ENCODE measurements around the gene NFE2L1.

DNA sequence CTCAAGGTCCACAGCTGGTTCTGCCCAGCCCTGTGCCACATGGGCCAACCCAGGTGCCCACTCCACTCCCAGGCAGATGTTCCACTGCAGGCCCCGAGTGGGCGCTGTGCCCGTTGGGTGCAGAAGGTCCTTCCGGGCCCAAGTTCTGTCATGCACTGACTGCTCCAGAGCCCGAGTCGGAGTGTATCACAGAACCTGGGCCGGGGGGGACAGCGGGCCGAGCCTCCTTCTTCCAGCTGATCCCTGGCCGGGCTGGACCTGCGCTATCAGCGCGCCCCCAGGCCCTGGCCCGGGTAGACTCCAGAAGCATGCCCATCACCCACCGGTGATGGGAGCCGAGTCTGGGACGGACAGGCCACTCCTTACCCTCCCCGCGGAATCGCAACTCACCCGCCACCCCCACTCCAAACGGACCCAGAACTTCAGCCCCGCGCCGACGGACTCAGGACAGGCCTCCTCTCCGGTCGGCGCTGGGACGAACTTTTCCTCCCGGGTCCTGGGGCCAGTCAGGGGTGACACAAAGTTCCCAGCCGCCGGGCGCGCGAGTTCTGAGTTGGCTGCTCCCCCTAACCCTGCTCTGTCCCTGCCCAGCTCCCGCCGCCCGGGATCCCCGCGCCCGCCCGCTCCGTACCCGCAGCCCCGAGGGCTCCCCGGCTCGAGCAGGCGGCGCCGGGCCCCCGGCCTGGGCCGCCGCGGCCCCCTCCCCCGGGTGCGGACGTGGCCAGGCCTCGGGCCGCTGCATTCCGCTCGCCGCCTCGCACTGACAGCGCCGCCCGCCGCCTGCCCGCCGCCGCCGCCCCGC lies 10.9 kb upstream of the NFE2L1 start, which contains the start of gene COPZ2:
- TF ChIP-seq, protein P1, sequence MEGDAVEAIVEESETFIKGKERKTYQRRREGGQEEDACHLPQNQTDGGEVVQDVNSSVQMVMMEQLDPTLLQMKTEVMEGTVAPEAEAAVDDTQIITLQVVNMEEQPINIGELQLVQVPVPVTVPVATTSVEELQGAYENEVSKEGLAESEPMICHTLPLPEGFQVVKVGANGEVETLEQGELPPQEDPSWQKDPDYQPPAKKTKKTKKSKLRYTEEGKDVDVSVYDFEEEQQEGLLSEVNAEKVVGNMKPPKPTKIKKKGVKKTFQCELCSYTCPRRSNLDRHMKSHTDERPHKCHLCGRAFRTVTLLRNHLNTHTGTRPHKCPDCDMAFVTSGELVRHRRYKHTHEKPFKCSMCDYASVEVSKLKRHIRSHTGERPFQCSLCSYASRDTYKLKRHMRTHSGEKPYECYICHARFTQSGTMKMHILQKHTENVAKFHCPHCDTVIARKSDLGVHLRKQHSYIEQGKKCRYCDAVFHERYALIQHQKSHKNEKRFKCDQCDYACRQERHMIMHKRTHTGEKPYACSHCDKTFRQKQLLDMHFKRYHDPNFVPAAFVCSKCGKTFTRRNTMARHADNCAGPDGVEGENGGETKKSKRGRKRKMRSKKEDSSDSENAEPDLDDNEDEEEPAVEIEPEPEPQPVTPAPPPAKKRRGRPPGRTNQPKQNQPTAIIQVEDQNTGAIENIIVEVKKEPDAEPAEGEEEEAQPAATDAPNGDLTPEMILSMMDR (IDR thresholded peaks at IDR 0.05): peak; percentile 48
- TF ChIP-seq ZFX (IDR thresholded peaks at IDR 0.05; ENCODE audit: borderline replicate concordance): no peak

All from 22Rv1 (cell line).